ENCODE measurements around the gene AASDHPPT.

Gene AASDHPPT

DNA sequence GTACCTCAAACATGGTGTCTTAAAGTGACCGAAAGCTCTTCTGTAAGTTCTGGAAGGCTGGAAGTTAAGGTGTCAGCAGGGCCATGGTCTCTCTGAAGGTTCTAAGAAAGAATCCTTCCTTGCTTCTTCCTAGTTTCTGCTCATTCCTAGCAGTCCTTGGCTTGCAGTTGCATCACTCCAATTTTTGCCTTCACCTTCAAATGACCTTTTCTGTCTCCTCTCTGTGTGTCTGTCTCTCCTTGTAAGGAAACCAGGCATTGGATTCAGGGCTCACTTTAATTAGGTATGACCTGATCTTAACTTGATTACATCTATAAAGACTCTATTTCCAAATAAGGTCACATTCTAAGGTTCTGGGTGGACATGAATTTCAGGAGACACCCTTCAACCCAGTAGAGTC is 8.7 kb downstream of the AASDHPPT start:
- no peak for DNase-seq (ENCODE audit: low read depth in 3 of 3)

DNA sequence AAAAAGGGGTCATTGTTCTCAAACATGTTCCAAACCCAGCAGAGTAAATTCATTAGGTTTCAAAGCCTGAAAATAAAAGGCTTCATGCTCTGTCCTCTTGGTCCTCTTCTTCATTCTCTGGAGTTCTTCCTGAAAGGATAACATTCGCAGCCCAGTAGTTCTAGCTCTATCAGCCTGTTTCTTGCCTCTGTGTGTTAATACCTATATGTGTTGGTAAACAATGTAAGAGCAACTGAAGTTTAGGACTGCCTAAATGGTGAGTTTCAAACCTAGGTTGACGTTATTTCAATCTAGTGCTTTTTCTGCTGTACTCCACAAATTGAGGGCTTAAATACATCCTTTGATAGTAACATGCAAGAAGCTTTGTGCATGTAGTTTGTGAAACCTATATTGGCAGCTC is 9.4 kb downstream of the AASDHPPT start:
- DNase-seq (ENCODE audit: low read depth in 3 of 3) = no peak

DNA sequence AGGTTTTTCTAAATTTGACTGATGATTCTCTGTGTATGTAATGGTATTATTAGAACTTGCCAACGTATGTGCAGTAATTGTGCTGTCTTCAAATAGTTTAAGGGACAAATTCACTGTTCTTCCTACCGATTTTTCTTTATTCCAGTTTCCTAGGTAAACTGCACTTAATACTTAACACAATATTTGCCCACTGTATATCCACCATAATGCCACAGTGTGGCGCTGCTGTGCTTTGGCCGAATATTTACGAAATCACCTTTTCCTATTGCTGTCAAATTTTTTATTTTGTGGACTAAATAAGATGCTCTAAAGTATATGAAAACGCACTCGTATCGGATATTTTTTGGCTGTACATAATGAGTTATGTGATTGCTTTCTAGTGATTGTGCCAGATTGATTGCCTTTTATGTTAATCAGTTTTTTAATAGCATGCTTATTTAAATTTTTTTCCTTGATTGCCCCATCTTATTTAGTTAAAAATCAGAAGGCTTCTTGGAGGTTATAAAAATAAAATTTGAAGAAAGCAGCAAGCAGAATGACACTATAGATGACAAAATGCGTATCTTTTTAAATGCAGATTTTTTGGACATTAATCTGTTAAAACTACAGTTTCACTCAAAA is 10.5 kb downstream of the AASDHPPT start:
- peak in 2 of 3 donors; percentile 20 to 21 for DNase-seq (ENCODE audit: low read depth in 3 of 3)

DNA sequence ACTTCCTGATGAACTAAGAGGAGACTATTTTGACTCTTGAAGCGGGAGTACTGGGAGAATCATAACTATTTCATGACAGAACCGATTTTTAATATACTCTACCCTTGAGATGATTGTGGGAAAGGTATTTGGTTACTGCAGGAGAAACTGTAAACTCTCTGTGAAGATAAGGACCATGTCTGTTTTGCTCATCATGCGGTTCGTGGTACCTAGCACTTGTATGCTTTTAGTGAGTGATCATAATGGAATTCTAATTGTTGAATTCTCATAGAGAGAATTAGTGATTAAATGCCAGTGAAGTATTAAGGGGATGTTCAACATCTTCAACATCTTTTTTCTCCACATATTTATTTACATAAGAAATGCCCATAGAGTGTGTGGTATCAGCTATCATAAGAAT is 11.4 kb downstream of the AASDHPPT start:
- no peak for DNase-seq (ENCODE audit: low read depth in 3 of 3)

DNA sequence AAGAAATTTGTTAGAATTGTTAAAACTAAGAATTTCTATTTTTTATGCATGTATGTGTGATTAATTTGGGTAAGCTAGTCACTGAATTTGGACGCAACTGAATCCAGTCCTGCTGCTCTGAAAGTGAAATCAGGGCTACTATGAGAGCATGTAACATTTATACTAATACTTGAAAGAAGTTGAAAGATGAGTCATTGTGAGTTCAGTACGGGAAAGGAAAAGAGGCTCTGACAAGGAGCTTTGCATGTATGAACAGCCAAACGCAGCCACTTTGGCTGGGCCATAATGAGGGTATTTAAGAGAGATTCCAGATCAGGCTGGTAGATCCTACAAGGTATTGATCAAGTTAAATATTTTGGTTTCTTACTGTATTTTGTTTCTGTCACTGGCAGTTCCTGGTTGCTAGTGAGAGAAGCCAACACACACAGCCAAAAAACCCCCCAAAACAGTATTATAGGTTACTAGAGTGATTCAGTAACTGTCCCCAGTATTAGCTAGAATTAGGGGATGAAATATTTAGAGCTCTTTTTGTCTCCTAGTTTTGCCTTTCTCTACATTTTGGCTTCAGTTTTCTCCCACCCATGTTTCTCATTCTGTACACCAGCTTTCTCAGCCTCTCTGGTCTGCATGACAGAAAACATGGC is 14.1 kb downstream of the AASDHPPT start:
- peak in 1 of 3 donors; percentile 11 for DNase-seq (ENCODE audit: low read depth in 3 of 3)

DNA sequence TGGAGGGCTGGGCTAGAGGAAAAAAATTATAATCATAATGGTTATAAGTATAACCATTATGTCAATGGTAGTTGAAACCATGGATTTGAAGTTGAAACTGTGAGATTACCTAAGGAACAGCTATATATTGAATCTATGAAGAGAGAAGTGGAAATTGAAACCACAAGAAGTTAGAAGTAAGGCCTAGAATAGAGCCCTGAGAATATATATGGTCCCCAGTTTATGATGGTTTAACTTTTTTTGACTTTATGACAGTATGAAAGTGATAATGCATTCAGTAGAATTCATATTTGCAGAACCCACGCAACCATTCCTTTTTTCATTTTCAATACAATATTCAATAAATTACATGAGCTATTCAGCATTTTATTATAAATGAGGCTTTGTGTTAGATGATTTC is 15.0 kb downstream of the AASDHPPT start:
- no peak for DNase-seq (ENCODE audit: low read depth in 3 of 3)

DNA sequence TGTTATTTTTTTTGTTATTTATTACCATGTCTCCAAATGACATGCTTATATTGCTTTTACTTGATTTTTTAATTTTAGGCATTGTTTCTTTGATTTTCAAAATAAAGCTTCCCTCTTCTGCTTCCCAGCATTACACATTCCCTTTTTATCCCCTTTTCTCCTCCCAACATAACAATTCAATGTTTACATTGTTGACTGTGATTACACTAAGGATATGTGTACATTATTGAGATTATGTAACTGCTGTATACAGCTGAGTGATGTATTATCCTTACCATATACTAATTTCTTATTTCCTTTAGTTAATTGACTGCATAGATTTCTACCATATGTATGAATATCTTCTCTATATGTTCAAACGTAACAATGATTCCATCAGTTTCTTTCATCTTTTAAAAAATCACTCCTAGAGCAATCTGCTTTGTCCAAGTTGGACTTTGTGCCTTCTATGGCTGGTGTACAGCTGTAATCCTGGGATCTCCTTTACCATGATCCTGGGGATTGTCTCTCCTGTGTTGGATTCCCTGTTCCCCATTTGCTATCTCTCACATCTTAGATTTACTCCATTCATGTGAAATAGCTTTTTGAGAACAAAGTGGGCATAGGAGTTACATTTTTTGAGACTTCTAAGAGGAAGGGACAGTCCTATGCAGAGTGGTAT is 21.6 kb downstream of the AASDHPPT start:
- no peak for DNase-seq (ENCODE audit: low read depth in 3 of 3)

DNA sequence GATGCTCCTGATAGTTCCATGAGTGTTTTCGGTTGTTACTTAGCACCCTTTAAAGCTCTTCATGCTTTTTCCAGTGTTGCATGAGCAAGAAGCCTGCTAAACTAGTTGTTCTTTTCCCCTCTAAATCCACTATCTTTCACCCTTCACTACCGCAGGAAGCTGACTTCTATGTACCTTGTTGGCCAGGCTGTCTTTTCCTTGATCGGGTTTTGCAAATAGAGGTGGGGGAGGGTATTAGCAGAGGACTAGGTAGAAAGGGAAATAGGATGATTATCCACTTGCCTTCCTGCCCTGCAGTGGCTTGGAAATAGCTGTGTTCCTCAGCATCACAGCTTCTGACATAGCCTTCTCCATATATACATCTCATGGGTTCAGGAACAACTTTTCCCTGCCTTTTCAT is 23.9 kb downstream of the AASDHPPT start:
- no peak for DNase-seq (ENCODE audit: low read depth in 3 of 3)

DNA sequence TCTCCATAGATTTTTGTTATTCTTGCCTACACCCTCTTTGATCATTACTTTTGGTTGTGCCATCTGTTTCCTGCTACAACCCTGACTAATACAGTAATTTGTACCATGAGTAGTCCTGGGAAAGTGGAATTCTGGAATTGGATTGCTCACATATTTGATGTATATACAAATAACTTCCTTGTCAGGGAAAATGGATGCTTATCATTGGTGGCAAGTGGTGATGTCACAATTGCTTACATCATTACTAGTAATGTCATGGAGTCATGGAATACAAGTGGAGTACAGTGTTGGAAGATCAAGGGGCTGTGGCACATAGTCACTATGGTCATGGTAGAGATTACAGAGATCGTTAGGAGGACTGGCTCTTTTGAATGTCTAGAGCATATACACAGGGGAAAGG is 24.4 kb downstream of the AASDHPPT start:
- DNase-seq (ENCODE audit: low read depth in 3 of 3) = no peak

DNA sequence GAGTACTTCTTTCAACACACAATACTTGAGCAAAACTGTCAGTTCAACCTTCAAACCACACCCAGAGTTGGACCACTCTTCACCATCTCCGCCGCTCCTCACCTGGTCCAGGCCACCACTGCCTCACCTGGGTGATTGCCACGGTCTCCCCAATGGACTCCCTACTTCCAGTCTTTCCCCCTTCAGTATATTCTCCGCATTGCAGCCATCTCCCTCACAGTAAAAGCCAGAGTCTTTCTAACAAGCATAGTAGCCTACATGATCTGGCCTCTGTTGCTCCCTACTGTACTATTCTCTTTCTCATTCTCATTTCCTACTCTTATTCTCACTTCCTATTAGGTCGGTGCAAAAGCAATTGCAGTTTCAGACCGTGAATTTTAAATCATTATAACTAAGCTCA is 28.5 kb downstream of the AASDHPPT start:
- no peak for DNase-seq (ENCODE audit: low read depth in 3 of 3)

DNA sequence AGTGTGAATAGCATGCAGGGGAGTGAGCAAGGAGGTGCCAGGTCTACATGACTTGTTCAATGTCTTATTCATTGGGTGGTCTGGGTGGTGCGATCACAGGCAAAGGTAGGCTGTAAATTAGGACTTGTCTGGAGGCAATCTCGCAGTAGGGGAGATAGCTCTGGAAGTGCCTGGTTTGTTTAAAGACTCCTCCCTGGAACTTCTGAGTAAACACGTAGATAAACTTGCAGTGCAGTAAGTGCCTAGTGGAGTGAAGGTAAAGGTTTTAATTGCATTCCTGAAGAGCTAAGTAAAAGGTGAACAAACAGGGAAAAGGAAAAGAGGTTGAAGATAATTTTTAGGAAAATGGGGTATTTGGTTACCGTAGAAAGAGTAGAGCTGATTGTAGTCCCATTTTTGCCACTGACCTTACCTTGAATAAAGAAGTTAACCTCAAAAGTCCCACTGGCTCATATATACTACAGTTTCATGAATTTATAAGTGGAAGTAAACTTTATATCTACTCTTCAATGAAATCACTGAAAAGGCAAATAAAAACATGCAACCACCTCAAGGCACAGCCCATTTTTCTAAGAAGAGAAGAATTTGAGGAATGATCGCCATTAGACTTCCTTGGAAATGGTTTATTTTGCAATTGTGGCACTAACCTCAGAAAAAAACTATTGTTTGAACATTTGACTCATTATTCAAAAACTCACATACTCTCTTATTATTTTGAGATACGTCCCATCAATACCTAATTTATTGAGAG is 44.3 kb downstream of the AASDHPPT start:
- no peak for DNase-seq (ENCODE audit: low read depth in 3 of 3)

DNA sequence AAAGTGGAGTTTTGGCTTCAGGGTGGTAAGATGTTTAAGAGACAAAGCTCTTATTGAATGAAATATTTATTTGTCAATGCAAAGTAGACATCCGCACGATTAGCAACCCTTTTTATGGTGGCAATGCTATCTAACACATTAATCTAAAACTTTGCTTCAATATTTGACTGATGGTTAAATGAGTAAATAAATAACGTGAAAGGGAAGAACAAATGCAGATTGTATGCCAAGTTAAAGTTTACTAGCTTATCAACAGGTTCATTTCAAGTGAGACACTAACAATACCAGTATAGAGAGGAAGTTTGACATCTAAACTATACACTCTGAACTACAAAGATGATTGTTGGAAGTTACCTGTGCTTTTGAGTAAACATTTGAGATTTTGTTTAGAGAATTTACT is 50.1 kb downstream of the AASDHPPT start:
- no peak for DNase-seq (ENCODE audit: low read depth in 3 of 3)

DNA sequence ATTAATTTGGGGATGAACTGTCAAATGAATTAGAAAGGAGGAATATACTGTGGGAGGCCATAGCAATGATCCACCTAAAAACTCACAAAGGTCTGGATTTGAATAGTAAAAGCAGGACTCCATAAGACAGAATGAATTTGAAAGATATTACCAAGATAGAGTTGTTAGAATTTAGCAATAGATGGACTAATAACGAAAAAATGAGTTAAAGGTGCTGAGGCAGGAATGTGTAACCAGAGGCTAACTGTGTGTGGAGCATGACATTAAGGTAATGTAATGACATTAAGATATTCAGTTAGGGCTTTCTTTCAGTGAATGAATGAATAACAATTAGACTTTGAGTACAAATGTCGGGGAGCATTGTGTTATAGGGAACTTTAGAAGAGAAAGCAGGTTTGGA is 51.3 kb downstream of the AASDHPPT start:
- DNase-seq (ENCODE audit: low read depth in 3 of 3) = no peak

DNA sequence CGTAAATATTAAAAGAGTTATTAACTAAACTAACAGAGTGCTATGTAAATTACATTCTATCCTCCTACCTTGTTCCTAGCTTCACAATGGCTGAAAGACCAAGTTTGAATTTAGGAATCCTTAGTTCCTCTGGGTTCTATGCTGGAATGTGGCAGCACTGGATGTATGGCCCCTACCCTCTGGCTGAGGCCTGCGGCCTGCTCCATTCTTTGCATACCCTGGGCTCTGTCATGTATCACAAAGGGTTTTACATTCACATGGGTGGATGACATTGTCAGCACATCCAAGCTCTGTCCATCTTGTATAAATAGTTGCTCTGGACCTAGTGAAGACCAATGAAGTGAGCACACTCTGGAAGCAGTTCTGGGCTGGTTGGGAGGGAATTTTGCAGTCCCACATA is 54.5 kb downstream of the AASDHPPT start:
- no peak for DNase-seq (ENCODE audit: low read depth in 3 of 3)

DNA sequence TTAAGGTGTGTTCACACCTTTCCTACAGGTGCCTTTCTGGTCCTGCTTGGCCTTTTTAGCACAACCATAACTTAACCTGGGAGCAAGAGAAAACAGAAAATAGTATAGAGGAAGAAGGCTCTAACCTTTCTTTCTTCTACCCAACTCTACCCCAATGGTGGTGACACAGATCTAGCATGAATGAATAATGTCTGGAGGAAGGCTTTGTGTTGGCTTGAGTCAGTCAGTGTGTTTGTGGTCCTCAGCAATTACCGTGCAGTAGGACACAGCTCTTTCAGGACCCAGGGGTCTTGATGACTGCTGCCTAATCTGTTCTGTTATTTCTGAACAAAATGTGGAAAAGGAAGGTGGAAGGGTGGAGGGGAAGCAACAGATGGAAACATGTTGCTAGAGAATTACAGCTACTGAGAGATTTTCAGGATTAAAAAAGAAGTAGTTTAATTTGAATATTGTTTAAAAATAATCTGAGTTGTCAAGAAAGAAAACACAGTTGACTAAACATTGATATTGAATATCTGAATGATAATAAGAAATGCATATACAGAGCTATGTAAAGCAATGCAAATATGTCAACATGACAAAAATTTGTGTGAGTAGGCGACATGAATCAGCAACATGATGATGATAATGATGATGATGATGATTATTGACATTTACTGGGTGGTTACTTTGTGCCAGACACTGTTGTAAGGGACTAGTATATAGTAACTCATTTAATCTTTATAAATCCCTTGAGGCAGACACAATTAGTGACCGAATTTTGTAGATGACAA is 55.3 kb downstream of the AASDHPPT start:
- DNase-seq (ENCODE audit: low read depth in 3 of 3) = no peak

DNA sequence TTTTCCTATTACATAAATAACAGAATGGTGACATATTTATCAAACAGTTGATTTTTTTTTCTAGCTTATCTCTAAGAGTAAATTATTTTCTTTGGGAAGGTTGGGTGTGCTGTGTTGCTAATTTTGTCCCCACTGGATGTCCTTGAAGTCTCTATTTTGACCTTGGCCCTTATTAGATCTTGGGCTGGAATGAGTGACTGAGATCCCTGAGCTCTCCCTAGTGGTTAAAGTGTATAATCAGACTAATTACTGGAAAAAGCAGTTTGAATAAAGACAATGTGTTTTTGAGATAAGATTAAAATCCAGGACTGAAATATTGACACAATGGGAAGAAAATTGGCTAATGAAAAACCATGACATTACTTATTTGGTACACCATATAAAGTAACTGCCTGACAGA is 56.1 kb downstream of the AASDHPPT start:
- no peak for DNase-seq (ENCODE audit: low read depth in 3 of 3)

DNA sequence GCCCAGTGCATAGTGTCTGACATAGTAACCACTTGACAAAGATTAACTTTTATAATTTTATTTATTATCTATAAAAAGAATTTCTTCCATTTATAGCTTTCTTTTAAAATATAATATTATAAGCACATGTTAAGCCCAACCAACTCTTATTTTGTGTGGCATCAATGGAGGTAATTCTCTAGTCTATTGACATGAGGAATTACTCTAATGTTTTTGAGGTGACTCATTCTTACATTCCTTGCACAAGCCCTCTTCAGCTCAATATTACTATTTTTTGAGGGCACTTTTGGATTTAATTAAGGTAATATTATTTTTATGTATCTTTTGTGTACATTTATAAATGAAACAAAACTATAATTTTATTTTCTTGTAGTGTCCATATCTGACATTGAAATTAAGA is 59.6 kb downstream of the AASDHPPT start:
- no peak for DNase-seq (ENCODE audit: low read depth in 3 of 3)

DNA sequence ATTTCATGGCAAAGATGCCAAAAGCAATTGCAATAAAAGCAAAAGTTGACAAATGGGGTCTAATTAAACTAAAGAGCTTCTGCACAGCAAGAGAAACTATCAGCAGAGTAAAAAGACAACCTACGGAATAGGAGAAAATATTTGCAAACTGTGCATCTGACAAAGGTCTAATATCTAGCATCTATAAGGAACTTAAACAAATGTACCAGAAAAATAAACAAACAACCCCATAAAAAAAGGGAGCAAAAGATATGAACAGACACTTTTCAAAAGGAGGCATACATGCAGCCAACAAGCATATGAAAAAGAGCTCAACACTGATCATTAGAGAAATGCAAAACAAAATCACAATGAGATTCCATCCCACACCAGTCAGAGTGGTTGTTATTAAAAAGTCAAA is 60.3 kb downstream of the AASDHPPT start:
- no peak for DNase-seq (ENCODE audit: low read depth in 3 of 3)
